Spinal cord (tissue), 10 donors: ENCODE data around the gene SERTAD4. TPM values are rescaled to one million over a fixed set of nuclear protein-coding genes. Genes with fewer than 3 reads are reported as not detected.
A peak's percentile ranks its signal among the peaks of the same experiment; 100 is the strongest.

Source experiments
- DNase-seq, 6 donors: peaks; one replicate each; pipeline versions ENCODE4 v3.0.0 to v3.0.0-alpha.2; 2013 to 2015; ENCODE audit warnings: low spot score in 6 of 6, low read depth in 4 of 6
- H3K27ac ChIP-seq: one replicate; pipeline ENCODE4 v1.5.1; 2013; ENCODE audit warnings: low read depth, low read length, control low read depth
- H3K27me3 ChIP-seq: one replicate; pipeline ENCODE4 v1.6.1; 2013; ENCODE audit warnings: low read length; ENCODE audit not compliant: control insufficient read depth, insufficient read depth
- H3K36me3 ChIP-seq: one replicate; pipeline ENCODE4 v1.6.1; 2013; ENCODE audit warnings: low read length; ENCODE audit not compliant: control insufficient read depth, insufficient read depth
- H3K4me1 ChIP-seq: one replicate; pipeline ENCODE4 v1.6.1; 2013; ENCODE audit warnings: low read length; ENCODE audit not compliant: control insufficient read depth, insufficient read depth
- H3K4me3 ChIP-seq: one replicate; pipeline ENCODE4 v1.5.1; 2013; ENCODE audit warnings: low read depth, low read length, control low read depth
- H3K9me3 ChIP-seq: one replicate; pipeline ENCODE4 v1.6.1; 2013; ENCODE audit warnings: low read length; ENCODE audit not compliant: control insufficient read depth, insufficient read depth
- WGBS: methylation state at CpG from one replicate; pipeline ENCODE4 v1.1.5; 2013; ENCODE audit warnings: missing lambda C conversion rate; ENCODE audit not compliant: insufficient coverage; 5-methylcytosine and 5-hydroxymethylcytosine counted together
- polyA plus RNA-seq, 2 donors: library from polyadenylated mRNA; unstranded; fragments of 120-200 nt; gene quantifications; one replicate each; pipeline ENCODE4 v1.2.1, GENCODE V29; 2013; ENCODE audit not compliant: insufficient read length in 2 of 2
- total RNA-seq, 2 donors: library from RNA; depleted of rRNA in 1 of 2; stranded (reverse); fragments of 120-200 nt in 1 of 2; fragments of >200 nt in 1 of 2; gene quantifications; one replicate each; pipeline versions ENCODE4 v1.2.3 to v1.2.4, GENCODE V29; 2013 to 2014
- donor health status: healthy.

Gene SERTAD4
- total and polyA plus RNA-seq, 4 donors = 5.3 to 10.2 (median 8.2) TPM

DNA sequence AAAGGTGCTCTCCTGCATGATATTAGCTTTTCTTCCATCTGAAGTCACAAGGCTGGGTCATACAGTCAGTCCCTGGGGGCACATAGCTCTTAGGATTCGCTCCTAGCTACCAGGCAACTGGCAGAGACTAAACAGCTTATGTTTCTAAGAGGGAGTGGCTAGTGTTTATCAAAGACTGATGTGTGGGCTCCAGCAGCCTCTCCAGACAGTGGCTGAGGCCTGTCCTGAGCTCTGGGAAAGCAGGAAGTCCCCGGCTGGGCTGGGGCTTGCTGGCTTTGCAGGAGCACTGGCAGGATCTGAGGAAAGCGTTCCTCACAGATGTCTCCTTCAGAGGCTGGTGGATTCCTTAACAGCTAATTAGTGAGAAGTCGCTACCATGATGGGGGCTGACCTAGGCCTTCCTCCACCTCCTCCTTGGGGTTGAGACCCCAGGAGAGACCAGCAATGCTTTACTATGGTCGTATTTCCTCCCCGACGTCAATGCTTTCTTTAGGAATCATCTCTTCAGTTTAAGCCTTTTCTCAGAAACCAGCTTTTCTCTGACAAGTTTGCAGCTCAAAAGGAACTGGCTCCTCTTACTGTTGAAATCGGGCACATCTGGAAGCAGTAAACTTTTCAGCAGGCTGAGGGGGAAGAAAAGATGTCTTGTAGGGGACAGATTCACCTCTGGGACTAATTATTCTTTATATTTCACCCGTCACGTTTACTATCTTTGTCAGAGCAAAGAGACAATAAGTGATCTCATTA, 62.6 kb downstream of the SERTAD4 start:
- Histone ChIP-seq H3K36me3 (no peaks in the 10 kb centered on the region), H3K9me3 (no peaks in the 10 kb centered on the region), H3K4me3 (no peak overlapping the region), H3K4me1 (peaks cover 34% of the 10 kb centered on the region), H3K27ac (peak overlapping the region; percentile 73), H3K27me3 (no peaks in the 10 kb centered on the region)
- peak in 2 of 6 donors; percentile 52 to 59 for DNase-seq
- 34% methylated on average over 6 of the region's 10 CpGs for WGBS

Other genes starting within 250 kb of the SERTAD4 start
- 1 to 10 TPM; 7.1 to 8.0 TPM for gene HHAT, start 96.1 kb downstream of the SERTAD4 start, total RNA-seq
- gene HHAT, start 96.1 kb downstream of the SERTAD4 start, polyA plus RNA-seq = 1 to 10 TPM; 4.8 to 5.2 TPM